ENCODE measurements around the gene EFHD2. TPM values are rescaled to one million over a fixed set of nuclear protein-coding genes. Genes with fewer than 3 reads are reported as not detected.

EFHD2 gene
- total RNA-seq, 2 experiments from 2014 or later = 45.6 to 45.8 TPM

GRCh38 chr1:15435239-15436077, 25.8 kb downstream of the EFHD2 start:
- Mint-ChIP-seq H3K27me3 (no peaks in the 10 kb centered on the region), H3K4me3 (no peak overlapping the region), H3K27ac (no peak overlapping the region), H3K36me3 (ENCODE audit: low read depth) (no peaks in the 10 kb centered on the region), H3K4me1 (ENCODE audit: low read depth) (no peaks in the 10 kb centered on the region), H3K9me3 (no peaks in the 10 kb centered on the region)
- no peak for ATAC-seq
- intact Hi-C loops (cut with micrococcal nuclease) = no loop called here
- POLR2A ChIA-PET = interaction anchor here (0.6 to 1.2 kb wide), 3 partner anchors 9 to 93 kb away, joined by 3 read pairs; no protein-coding TSS in a partner anchor
- TF ChIP-seq CTCF (IDR thresholded peaks at IDR 0.05) = no peak
- no peak for DNase-seq
- CTCF ChIA-PET = interaction anchor here (0.9 to 4.6 kb wide), 2 partner anchors 12 to 112 kb away, joined by 3 to 25 read pairs; no protein-coding TSS in a partner anchor

- Mint-ChIP-seq H3K9me3 (no peaks in the 10 kb centered on the region), H3K4me3 (no peak overlapping the region), H3K27ac (no peak overlapping the region), H3K4me1 (ENCODE audit: low read depth) (no peaks in the 10 kb centered on the region), H3K27me3 (no peaks in the 10 kb centered on the region), H3K36me3 (ENCODE audit: low read depth) (no peaks in the 10 kb centered on the region)
- TF ChIP-seq CTCF (IDR thresholded peaks at IDR 0.05) = no peak
- intact Hi-C loops (cut with micrococcal nuclease) = no loop called here
- ChIA-PET POLR2A (no interaction called here), CTCF (interaction anchor here (4.6 kb wide), 1 partner anchor 114 kb away, joined by 25 read pairs; no protein-coding TSS in a partner anchor)
- DNase-seq = no peak
- ATAC-seq = no peak
These were observed 27.3 kb downstream of the EFHD2 start for GRCh38 chr1:15436881-15437442.

- POLR2A ChIA-PET = no interaction called here
- Mint-ChIP-seq H3K36me3 (ENCODE audit: low read depth) (no peaks in the 10 kb centered on the region), H3K27me3 (no peaks in the 10 kb centered on the region), H3K27ac (no peak overlapping the region), H3K9me3 (no peaks in the 10 kb centered on the region), H3K4me1 (ENCODE audit: low read depth) (no peaks in the 10 kb centered on the region), H3K4me3 (no peak overlapping the region)
- intact Hi-C loops (cut with micrococcal nuclease) = no loop called here
- no peak for DNase-seq
- no peak for TF ChIP-seq CTCF (IDR thresholded peaks at IDR 0.05)
- CTCF ChIA-PET = interaction anchor here (1.0 kb wide), 1 partner anchor 116 kb away, joined by 4 read pairs; no protein-coding TSS in a partner anchor
- ATAC-seq = no peak
These were observed 29.6 kb downstream of the EFHD2 start for GRCh38 chr1:15439325-15439724.

GRCh38 chr1:15440357-15440756, 30.7 kb downstream of the EFHD2 start:
- intact Hi-C loops (cut with micrococcal nuclease) = no loop called here
- Mint-ChIP-seq H3K4me1 (ENCODE audit: low read depth) (no peaks in the 10 kb centered on the region), H3K36me3 (ENCODE audit: low read depth) (no peaks in the 10 kb centered on the region), H3K27me3 (no peaks in the 10 kb centered on the region), H3K27ac (no peak overlapping the region), H3K4me3 (no peak overlapping the region), H3K9me3 (no peaks in the 10 kb centered on the region)
- no peak for DNase-seq
- ATAC-seq = no peak
- ChIA-PET CTCF (no interaction called here), POLR2A (no interaction called here)
- no peak for TF ChIP-seq CTCF (IDR thresholded peaks at IDR 0.05)

- H3K36me3 Mint-ChIP-seq (ENCODE audit: low read depth) = no peaks in the 10 kb centered on the region
- no peak for DNase-seq
- ChIA-PET POLR2A (no interaction called here), CTCF (no interaction called here)
- no peak for ATAC-seq
- no peaks in the 10 kb centered on the region for H3K9me3 Mint-ChIP-seq
- no peak overlapping the region for H3K27ac Mint-ChIP-seq
- no peak overlapping the region for H3K4me3 Mint-ChIP-seq
- intact Hi-C loops (cut with micrococcal nuclease) = no loop called here
- peaks cover 5% of the 10 kb centered on the region for H3K4me1 Mint-ChIP-seq (ENCODE audit: low read depth)
- TF ChIP-seq CTCF (IDR thresholded peaks at IDR 0.05) = no peak
- peaks cover 1% of the 10 kb centered on the region for H3K27me3 Mint-ChIP-seq
These were observed 31.6 kb downstream of the EFHD2 start for GRCh38 chr1:15441247-15441646.

Measured in activated CD8-positive, alpha-beta T cell treated with anti-CD3 and anti-CD28 coated beads for 36 hours (primary cell).